Measurements from ENCODE around the gene AKNAD1.
"Not testable (repeated sequence)": the region's sequence is repeated elsewhere in the genome, so short reads cannot be mapped to it uniquely, and the experiment has no call there.

- not testable (repeated sequence) for TF ChIP-seq CTCF (conservative IDR thresholded peaks at IDR 0.05; ENCODE audit: low read depth, low read length); EZH2 (IDR thresholded peaks at IDR 0.05; ENCODE audit: low read length, unreplicated experiment)
Measured at GRCh38 chr1:108889006-108889645, 32.2 kb upstream of the AKNAD1 start.

Measured in PC-3 (cell line).